HEK293 (cell line): ENCODE measurements around the gene LYZL6.

Source experiments
- ZNF274 ChIP-seq, 2 experiments: fragments of 200-500 bp in 1 of 2; fragments of 450-650 bp in 1 of 2; sonication (Bioruptor generic) in 1 of 2; formaldehyde crosslinking in 1 of 2; IDR thresholded peaks; 2 replicates each; pipeline versions ENCODE4 v1.5.1 to v1.6.1; 2014 to 2016; ENCODE audit warnings: borderline replicate concordance in 1 of 2, inconsistent platforms in 1 of 2, low read length in 1 of 2, missing biosample characterization in 1 of 2, missing genetic modification characterization in 1 of 2
- ZNF529 ChIP-seq: fragments of 450-650 bp; formaldehyde crosslinking; IDR thresholded peaks from 2 replicates; pipeline ENCODE4 v1.5.1; 2017; ENCODE audit warnings: missing genetic modification characterization, missing biosample characterization; ENCODE audit not compliant: insufficient replicate concordance
- ZNF549 ChIP-seq: fragments of 450-650 bp; IDR thresholded peaks from 2 replicates; pipeline ENCODE4 v1.5.1; 2018; ENCODE audit warnings: missing biosample characterization, missing genetic modification characterization, mild to moderate bottlenecking, inconsistent platforms, moderate library complexity
- ZNF585B ChIP-seq: fragments of 450-650 bp; formaldehyde crosslinking; IDR thresholded peaks from 2 replicates; pipeline ENCODE4 v1.5.1; 2016; ENCODE audit warnings: missing biosample characterization, missing genetic modification characterization
- TF ChIP-seq, protein P1 (sequence below): fragments of 450-650 bp; formaldehyde crosslinking; IDR thresholded peaks from 2 replicates; pipeline ENCODE4 v1.5.1; 2016; ENCODE audit warnings: missing biosample characterization, missing genetic modification characterization

DNA sequence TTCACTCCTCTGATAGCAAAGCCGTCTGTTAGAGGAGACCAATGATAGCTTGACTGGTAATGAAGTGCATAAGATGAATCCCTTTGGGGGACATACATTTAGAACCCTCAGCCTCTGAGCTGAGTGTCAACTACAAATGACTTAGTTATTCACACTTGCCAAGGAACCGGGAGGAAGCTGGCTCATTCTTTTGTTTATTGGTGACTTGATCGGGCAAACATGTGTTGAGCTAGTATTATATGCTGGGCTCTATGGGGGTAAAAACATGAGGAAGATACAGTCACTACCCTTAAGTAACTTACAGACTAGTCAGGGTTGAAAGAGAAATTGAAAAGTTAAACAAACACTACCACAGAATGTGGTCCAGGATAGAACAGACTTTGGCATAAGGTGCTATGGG, 34.8 kb upstream of the LYZL6 start:
- TF ChIP-seq ZNF529 (tag by site-specific recombination), result no peak
- TF ChIP-seq, protein P1, sequence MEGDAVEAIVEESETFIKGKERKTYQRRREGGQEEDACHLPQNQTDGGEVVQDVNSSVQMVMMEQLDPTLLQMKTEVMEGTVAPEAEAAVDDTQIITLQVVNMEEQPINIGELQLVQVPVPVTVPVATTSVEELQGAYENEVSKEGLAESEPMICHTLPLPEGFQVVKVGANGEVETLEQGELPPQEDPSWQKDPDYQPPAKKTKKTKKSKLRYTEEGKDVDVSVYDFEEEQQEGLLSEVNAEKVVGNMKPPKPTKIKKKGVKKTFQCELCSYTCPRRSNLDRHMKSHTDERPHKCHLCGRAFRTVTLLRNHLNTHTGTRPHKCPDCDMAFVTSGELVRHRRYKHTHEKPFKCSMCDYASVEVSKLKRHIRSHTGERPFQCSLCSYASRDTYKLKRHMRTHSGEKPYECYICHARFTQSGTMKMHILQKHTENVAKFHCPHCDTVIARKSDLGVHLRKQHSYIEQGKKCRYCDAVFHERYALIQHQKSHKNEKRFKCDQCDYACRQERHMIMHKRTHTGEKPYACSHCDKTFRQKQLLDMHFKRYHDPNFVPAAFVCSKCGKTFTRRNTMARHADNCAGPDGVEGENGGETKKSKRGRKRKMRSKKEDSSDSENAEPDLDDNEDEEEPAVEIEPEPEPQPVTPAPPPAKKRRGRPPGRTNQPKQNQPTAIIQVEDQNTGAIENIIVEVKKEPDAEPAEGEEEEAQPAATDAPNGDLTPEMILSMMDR (tag by site-specific recombination), result no peak
- TF ChIP-seq ZNF549 (tag by site-specific recombination), result no peak
- TF ChIP-seq ZNF585B, result no peak
- no peak for TF ChIP-seq ZNF274 (IDR thresholded peaks at IDR 0.05; ENCODE audit: low read length)
- no peak for TF ChIP-seq ZNF274 (tag by site-specific recombination; IDR thresholded peaks at IDR 0.05; ENCODE audit: borderline replicate concordance)
